Right renal cortex interstitium (tissue), 3 donors: ENCODE data around the gene SNX17. TPM values are rescaled to one million over a fixed set of nuclear protein-coding genes. Genes with fewer than 3 reads are reported as not detected.

Source experiments
- DNase-seq, 3 donors: peaks; one replicate each; pipeline ENCODE4 v3.0.0-alpha.2; 2013; ENCODE audit warnings: low read depth in 3 of 3, low spot score in 2 of 3
- polyA plus RNA-seq, 3 donors: library from polyadenylated mRNA; unstranded; fragments of 120-200 nt; gene quantifications; one replicate each; pipeline ENCODE4 v1.2.1, GENCODE V29; 2013; ENCODE audit not compliant: insufficient read length in 3 of 3

The SNX17 gene
- polyA plus RNA-seq, 3 donors, result 100 to 114 (median 106) TPM

GRCh38 chr2:27362678-27363420, 7.6 kb upstream of the SNX17 start:
- DNase-seq, result no peak

DNA sequence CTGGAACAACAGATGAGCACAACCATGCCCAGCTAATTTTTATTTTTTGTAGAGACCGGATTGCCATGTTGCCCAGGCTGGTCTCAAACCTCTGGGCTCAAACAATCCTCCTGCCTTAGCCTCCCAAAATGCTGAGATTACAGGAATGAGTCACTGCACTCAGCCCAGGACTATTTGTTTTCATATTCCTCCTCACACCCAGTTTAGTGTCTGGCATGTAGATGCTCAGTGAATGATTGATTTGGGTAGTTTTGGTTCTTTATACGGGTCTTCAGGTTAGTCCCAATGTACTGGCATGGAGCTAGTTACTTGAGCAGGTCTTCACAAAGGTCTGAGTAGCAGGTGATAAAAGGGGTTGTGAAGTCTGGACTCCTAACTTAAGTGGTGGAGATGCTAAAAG, 6.5 kb upstream of the SNX17 start:
- DNase-seq, result no peak

GRCh38 chr2:27369471-27370025, 868 bp upstream of the SNX17 start:
- DNase-seq, result no peak

- DNase-seq, result no peak
Measured at GRCh38 chr2:27370816-27371620, 602 bp downstream of the SNX17 start.

DNA sequence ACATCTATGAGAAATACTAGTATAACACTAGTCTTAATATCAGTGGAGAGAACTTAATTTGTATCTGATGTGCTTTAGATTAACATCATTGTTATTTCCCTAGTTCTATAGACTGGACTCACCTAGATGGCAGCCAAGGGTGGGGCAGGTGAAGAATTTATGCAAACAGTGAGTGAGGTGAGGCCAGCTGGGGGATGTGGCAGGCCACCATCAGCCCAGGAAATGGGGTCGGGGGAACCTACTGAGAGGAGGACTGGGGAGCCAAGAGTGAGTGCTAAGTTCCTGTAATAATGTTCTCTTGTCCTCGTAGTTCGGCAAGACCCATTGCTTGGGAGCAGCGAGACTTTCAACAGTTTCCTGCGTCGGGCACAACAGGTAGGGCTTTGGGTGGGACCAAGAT, 2.5 kb downstream of the SNX17 start:
- no peak for DNase-seq

DNA sequence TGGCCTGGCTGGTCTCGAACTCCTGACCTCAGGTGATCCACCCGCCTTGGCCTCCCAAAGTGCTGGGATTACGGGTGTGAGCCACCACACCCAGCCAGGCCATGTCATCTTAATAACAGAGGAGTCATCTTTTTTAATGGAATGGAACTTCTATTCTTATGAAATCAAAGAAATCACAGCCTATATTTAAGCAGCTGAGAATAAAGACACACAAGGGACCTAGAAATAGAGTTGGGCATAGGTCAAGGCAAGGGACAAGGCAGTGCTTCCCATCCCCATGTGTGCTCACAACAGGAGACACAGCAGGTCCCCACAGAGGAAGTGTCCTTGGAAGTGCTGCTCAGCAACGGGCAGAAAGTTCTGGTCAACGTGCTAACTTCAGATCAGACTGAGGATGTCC, 3.2 kb downstream of the SNX17 start:
- DNase-seq, result no peak

DNA sequence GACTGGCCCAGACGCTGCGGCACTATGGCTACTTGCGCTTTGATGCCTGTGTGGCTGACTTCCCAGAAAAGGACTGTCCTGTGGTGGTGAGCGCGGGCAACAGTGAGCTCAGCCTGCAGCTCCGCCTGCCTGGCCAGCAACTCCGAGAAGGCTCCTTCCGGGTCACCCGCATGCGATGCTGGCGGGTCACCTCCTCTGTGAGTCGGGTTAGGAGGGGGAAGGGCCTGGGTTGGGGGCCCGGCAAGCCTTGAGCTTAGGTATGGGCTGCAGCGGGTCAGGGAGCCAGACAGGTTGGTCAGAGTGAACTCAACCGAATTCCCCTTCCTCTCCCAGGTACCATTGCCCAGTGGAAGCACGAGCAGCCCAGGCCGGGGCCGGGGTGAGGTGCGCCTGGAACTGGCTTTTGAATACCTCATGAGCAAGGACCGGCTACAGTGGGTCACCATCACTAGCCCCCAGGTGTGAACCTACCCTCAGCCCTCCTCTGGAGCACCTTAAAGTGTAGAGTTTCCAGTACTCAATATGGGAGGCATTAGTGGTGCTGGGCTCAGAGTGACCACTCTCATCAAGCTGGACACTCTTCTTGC, 5.2 kb downstream of the SNX17 start:
- no peak for DNase-seq

- DNase-seq, result no peak
Measured at GRCh38 chr2:27376151-27376865, 5.9 kb downstream of the SNX17 start.

DNA sequence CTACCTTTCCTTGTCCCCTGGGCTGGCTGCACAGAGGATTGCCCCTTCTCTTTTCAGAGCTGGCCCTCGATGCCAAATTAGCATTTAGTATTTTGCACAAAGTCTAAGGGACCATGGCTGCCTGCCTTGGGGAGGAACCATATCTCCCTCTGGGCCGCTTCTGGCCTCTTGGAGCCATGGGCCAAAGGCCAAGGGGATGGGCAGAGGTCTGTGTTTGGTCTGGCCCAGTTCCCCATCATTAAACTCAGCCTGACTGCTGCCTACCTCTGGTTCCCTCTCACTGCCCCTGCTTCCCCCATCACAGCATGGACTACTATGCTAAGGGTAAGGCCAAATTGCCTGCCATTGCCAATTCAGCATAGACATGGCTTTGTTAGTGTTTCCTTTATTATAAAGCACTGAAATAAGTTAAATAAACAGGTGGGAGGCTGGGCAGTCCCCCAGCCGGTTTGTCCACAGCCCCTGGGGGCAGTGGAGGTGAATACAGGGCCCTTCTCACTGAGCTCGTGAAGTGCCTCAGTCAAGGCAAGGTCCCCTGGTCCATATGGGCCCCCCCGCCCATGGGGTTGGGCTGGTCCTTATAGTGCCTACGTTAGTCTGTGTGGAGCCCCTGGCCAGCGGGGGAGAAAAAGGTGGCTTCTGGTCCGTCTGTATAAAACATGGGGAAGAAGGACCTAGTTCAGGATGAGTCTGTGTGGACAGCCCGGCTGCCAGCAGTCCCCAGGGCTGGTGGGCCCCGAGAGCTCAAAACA, 6.6 kb downstream of the SNX17 start:
- DNase-seq, result no peak

- DNase-seq, result no peak
Measured at GRCh38 chr2:27377618-27378095, 7.2 kb downstream of the SNX17 start.

GRCh38 chr2:27378096-27378808, 7.8 kb downstream of the SNX17 start:
- no peak for DNase-seq

- DNase-seq, result no peak
Measured at GRCh38 chr2:27378809-27379290, 8.4 kb downstream of the SNX17 start.

DNA sequence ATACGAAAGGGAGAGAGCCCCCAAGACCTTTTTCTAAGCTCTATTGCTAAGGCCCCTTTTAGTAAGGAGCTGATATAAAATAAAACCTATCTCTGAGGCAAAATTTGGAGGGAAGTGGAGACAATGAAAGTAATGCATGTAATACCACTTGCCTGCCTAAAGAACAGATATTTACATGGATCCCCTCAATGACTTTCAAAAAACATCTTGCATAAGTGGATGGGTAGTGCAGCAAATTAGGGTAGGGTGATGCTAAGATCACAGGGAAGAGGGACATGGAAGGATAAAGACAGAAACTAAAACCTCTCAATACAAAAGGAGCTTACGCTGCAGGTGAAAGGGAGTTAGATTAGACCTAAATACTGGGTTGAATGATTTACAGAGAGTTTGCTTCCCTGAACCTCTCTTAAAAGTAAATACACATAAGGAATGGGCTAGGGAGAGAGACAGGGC, 9.0 kb downstream of the SNX17 start:
- no peak for DNase-seq

GRCh38 chr2:27379836-27380625, 9.6 kb downstream of the SNX17 start:
- DNase-seq, result peak in 1 of 3 donors; percentile 32

DNA sequence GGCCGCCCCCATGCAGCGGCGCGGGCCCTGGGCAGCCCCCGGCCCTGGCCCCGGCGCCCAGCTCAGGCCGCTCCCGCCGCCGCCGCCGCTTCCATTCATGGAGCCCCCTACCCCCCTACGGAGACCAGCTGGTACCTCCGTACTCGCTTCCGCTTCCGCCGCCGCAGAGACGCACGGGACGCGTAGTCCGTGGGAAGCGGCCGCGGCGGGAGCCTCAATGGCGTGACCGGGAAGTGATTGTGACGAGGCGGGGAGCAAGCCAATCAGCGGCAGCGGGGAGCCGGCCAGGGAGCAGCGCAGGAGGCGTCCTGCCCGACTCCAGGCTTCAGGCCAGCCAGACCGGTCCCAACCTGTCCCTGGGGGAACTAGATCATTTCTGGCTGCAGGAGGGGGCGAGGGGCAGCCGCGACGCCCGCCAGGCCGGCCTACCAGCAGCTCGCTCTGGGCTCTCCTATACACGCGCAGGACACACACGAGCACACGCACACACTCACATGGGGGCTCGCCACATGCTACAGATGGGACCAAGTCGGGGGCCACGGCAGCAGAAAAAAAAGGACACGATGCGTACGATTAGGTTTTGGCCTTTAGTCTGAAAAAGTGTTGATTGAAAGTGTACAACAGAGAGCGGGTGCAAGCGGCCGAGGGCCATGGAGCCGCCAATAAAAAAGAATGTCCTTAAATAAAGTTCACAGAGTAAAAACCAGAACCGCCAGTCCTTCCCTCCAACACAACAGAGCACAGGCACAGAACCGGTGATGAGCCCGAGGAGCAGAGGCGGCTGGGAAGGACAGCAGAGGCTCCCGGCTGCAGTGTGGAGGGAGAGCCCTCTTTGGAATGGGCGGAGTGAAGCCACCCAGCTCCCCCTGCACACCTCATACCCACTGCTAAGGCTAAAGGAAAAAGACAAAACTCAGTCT, 10.5 kb downstream of the SNX17 start, which contains the start of gene ZNF513:
ZNF513 (minus strand) TSS at position 109 of the 920 bp plus-strand sequence. CDS start 208 bp downstream, outside the sequence.
- peak; percentile 75 to 91 (median 88) for DNase-seq

- no peak for DNase-seq
Measured at GRCh38 chr2:27381577-27382181, 11.3 kb downstream of the SNX17 start.
